HG03558 (cell line): Measurements from ENCODE around the gene CELSR1.

Experiments
- ATAC-seq: cut with Tn5 transposase; IDR thresholded peaks from one replicate; pipeline ENCODE4 v1.9.1; 2021; ENCODE audit warnings: moderate number of reproducible peaks; ENCODE audit not compliant: unreplicated experiment; ENCODE audit errors: extremely low read depth

Gene CELSR1

GRCh38 chr22:46557736-46558480, 20.5 kb upstream of the CELSR1 start:
- no peak for ATAC-seq

- ATAC-seq: no peak
These were observed 19.4 kb upstream of the CELSR1 start for GRCh38 chr22:46556775-46557174.

GRCh38 chr22:46553189-46553588, 15.8 kb upstream of the CELSR1 start:
- no peak for ATAC-seq

- ATAC-seq: no peak
These were observed 14.6 kb upstream of the CELSR1 start for GRCh38 chr22:46551996-46552395.

- ATAC-seq: no peak
These were observed 13.9 kb upstream of the CELSR1 start for GRCh38 chr22:46551321-46551720.

- ATAC-seq: no peak
These were observed 12.7 kb upstream of the CELSR1 start for GRCh38 chr22:46549971-46550641.

- no peak for ATAC-seq
These were observed 12.1 kb upstream of the CELSR1 start for GRCh38 chr22:46549563-46549840.

- ATAC-seq: no peak
These were observed 10.4 kb upstream of the CELSR1 start for GRCh38 chr22:46547883-46548244.

GRCh38 chr22:46547179-46547882, 9.9 kb upstream of the CELSR1 start:
- no peak for ATAC-seq

- ATAC-seq: no peak
These were observed 9.2 kb upstream of the CELSR1 start for GRCh38 chr22:46546466-46547178.

GRCh38 chr22:46545086-46545792, 7.8 kb upstream of the CELSR1 start:
- ATAC-seq: no peak

- ATAC-seq: no peak
These were observed 4.9 kb upstream of the CELSR1 start for GRCh38 chr22:46542011-46542985.

- no peak for ATAC-seq
These were observed 4.1 kb upstream of the CELSR1 start for GRCh38 chr22:46541536-46541935.

GRCh38 chr22:46540874-46541273, 3.5 kb upstream of the CELSR1 start:
- no peak for ATAC-seq

- ATAC-seq: no peak
These were observed 1.7 kb upstream of the CELSR1 start for GRCh38 chr22:46539169-46539568.

GRCh38 chr22:46538814-46539160, 1.4 kb upstream of the CELSR1 start:
- no peak for ATAC-seq

GRCh38 chr22:46537946-46538813, 760 bp upstream of the CELSR1 start:
- ATAC-seq: no peak

- ATAC-seq: no peak
These were observed 739 bp downstream of the CELSR1 start for GRCh38 chr22:46536537-46537224.
